CD4-positive, alpha-beta T cell (primary cell): ENCODE data around the gene THOP1. TPM values are rescaled to one million over a fixed set of nuclear protein-coding genes. Genes with fewer than 3 reads are reported as not detected.

ENCODE experiments used
- ATAC-seq: fragments of 200-7000 bp; cut with Tn5 transposase; one replicate; pipeline ENCODE4 v1.10.0; 2022; ENCODE audit warnings: mild to moderate bottlenecking; ENCODE audit not compliant: poor library complexity
- CTCF ChIA-PET: fragments of 350-600 bp; sonication (Branson Sonifier 250); formaldehyde crosslinking; loops from one replicate; lab custom pipeline; 2021; ENCODE audit warnings: antibody characterized with exemption, inconsistent platforms; lab: Charles Lee
- POLR2A ChIA-PET: fragments of 350-600 bp; sonication (Branson Sonifier 250); formaldehyde crosslinking; loops from one replicate; lab custom pipeline; 2021; ENCODE audit warnings: antibody characterized with exemption, inconsistent platforms; lab: Charles Lee
- DNase-seq, 14 experiments: peaks; one replicate each; pipeline ENCODE4 v3.0.0-alpha.2; 2013 to 2020; ENCODE audit warnings: mixed read lengths in 2 of 14
- H3K27ac ChIP-seq, 2 donors: one replicate each; pipeline versions ENCODE4 v1.5.1 to v1.7.0; 2013; ENCODE audit warnings: low read length in 2 of 2, low read depth in 1 of 2, mild to moderate bottlenecking in 1 of 2
- H3K27me3 ChIP-seq, 2 experiments: 1 replicate in 1 of 2; 2 replicates in 1 of 2; pipeline versions ENCODE4 v1.6.1 to v1.7.0; 2013; ENCODE audit warnings: low read length in 2 of 2, control low read depth in 1 of 2, mild to moderate bottlenecking in 1 of 2, moderate library complexity in 1 of 2; ENCODE audit not compliant: insufficient read depth in 2 of 2, control insufficient read depth in 1 of 2
- H3K36me3 ChIP-seq: one replicate; pipeline ENCODE4 v1.6.1; 2013; ENCODE audit warnings: low read length, control low read depth; ENCODE audit not compliant: insufficient read depth
- H3K4me1 ChIP-seq: one replicate; pipeline ENCODE4 v1.6.1; 2013; ENCODE audit warnings: low read length, control low read depth; ENCODE audit not compliant: insufficient read depth
- H3K4me3 ChIP-seq: one replicate; pipeline ENCODE4 v1.5.1; 2013; ENCODE audit warnings: mild to moderate bottlenecking, low read length, moderate library complexity
- H3K9me3 ChIP-seq, 2 experiments: 1 replicate in 1 of 2; 2 replicates in 1 of 2; pipeline versions ENCODE4 v1.6.1 to v1.7.0; 2013; ENCODE audit warnings: low read length in 2 of 2, mild to moderate bottlenecking in 2 of 2, control low read depth in 1 of 2, moderate library complexity in 1 of 2; ENCODE audit not compliant: control insufficient read depth in 1 of 2, insufficient read depth in 1 of 2
- H3K27ac Mint-ChIP-seq: one replicate; pipeline ENCODE4 v1.8.0; 2020; ENCODE audit warnings: mixed read lengths
- H3K27me3 Mint-ChIP-seq: one replicate; pipeline ENCODE4 v1.8.0; 2021; ENCODE audit warnings: mixed read lengths
- H3K36me3 Mint-ChIP-seq: one replicate; pipeline ENCODE4 v1.8.0; 2021; ENCODE audit warnings: low read depth, mixed read lengths
- H3K4me1 Mint-ChIP-seq: one replicate; pipeline ENCODE4 v1.8.0; 2021; ENCODE audit warnings: low read depth, mixed read lengths
- H3K4me3 Mint-ChIP-seq: one replicate; pipeline ENCODE4 v1.8.0; 2020; ENCODE audit warnings: mild to moderate bottlenecking, mixed read lengths
- H3K9me3 Mint-ChIP-seq: one replicate; pipeline ENCODE4 v1.8.0; 2020; ENCODE audit warnings: mixed read lengths
- intact Hi-C, 2 experiments: fragments of 100-400 bp; cut with DNase I in 1 of 2; cut with micrococcal nuclease in 1 of 2; formaldehyde crosslinking; loops; one replicate each; pipeline versions ENCODE4 v1.15.1 to v1.9.0; 2023 to 2025; cut with DNase I, micrococcal nuclease
- total RNA-seq, 174 experiments: library from RNA in 2 of 174; stranded (reverse) in 2 of 174; gene quantifications; one replicate each; pipeline ENCODE4 v1.2.3 and lab custom pipeline; 2021 to 2026
- TF ChIP-seq, protein P1 (sequence below): fragments of 200-600 bp; IDR thresholded peaks from one replicate; pipeline ENCODE4 v1.8.0; 2022; ENCODE audit warnings: antibody characterized with exemption, mild to moderate bottlenecking

Gene THOP1
- total RNA-seq, 2 experiments from 2014 or later, result 26.6 to 27.3 TPM

DNA sequence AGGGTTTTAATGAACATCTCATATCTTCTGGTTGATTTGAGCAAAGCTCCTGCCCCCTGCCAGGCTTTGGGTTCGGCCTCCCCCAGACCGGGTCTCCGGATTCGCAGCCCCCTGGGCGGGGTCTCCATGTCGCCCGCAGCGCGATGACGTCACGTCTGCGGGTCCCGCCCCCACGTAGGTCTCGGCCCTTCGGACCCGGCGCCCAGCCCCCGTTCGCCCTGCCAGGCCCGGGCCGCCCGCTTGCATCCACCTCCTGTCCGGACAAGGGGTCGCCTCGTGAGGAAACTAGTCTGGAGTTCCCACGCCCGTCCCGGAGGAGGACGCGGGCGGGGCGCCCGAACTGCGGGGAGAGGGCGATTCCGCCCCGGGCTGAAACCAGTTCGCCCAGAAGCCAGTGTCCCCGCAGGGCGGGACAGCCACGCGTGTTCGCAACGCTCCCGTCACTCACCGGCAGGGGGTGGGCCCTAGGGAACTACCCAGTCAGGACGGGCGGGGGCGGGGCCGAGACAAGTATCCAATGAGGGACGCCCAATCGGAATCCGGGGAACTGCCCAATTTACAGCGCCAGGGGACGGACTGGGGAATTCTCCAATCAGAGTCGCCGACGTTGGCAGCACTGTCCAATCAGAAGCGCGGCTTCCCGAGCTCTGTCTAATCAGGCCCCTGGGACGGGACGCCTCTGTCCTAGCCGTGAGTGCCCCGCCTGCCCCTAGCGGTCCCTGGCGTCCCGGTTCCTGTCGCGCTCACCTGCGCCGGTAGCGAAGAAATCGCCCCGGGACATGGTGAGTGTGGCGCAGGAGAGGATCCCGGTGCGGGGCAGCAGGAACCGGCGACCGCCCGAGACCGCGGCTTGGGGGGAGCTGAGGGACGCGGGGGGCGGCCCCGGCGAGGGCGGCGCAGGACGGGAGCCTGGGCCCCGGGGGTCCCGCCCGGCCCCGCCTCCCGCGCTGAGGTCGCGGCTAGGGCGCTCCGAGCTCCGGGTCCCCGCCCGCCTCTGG, 55.8 kb downstream of the THOP1 start, which contains the start of gene ZNF555:
ZNF555 (plus strand) TSS at position 682 of the 998 bp plus-strand sequence; CDS start at position 780, 98 bp downstream.
- DNase-seq (peak; percentile 97 to 100 (median 98)), ATAC-seq (peak; percentile 97)
- H3K27ac Mint-ChIP-seq, result peak within 1 kb of the TSS; percentile 91
- H3K9me3 ChIP-seq, result peaks cover 14 to 37% of the 10 kb centered on the region in 2 experiments
- ChIA-PET CTCF (interaction anchor here (0.6 to 2.1 kb wide), 11 partner anchors 9 to 144 kb away, joined by 3 to 11 read pairs (median 4); partner anchors contain the start of genes SGTA and ZNF554), POLR2A (interaction anchor here (0.6 to 2.3 kb wide), 13 partner anchors 10 to 139 kb away, joined by 3 to 12 read pairs (median 4); partner anchors contain the start of genes GNG7, SGTA, THOP1 and ZNF554)
- H3K4me1 Mint-ChIP-seq, result peaks cover 25% of the 10 kb centered on the region
- intact Hi-C loops, result loop anchor here (1.0 to 5.0 kb wide), 4 partner anchors 15 to 61 kb away; partner anchors contain the start of genes THOP1 (in 1 of the 2) and ZNF57 (in 1 of the 2)
- peak within 1 kb of the TSS; percentile 100 for H3K4me3 Mint-ChIP-seq
- peaks cover 21% of the 10 kb centered on the region for H3K4me1 ChIP-seq
- TF ChIP-seq, protein P1, sequence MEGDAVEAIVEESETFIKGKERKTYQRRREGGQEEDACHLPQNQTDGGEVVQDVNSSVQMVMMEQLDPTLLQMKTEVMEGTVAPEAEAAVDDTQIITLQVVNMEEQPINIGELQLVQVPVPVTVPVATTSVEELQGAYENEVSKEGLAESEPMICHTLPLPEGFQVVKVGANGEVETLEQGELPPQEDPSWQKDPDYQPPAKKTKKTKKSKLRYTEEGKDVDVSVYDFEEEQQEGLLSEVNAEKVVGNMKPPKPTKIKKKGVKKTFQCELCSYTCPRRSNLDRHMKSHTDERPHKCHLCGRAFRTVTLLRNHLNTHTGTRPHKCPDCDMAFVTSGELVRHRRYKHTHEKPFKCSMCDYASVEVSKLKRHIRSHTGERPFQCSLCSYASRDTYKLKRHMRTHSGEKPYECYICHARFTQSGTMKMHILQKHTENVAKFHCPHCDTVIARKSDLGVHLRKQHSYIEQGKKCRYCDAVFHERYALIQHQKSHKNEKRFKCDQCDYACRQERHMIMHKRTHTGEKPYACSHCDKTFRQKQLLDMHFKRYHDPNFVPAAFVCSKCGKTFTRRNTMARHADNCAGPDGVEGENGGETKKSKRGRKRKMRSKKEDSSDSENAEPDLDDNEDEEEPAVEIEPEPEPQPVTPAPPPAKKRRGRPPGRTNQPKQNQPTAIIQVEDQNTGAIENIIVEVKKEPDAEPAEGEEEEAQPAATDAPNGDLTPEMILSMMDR, result peak; percentile 74
- H3K36me3 Mint-ChIP-seq, result peaks cover 45% of the 10 kb centered on the region
- no peaks in the 10 kb centered on the region for H3K36me3 ChIP-seq
- H3K9me3 Mint-ChIP-seq, result peaks cover 7% of the 10 kb centered on the region
- H3K4me3 ChIP-seq, result peak within 1 kb of the TSS; percentile 69
- H3K27me3 Mint-ChIP-seq, result no peaks in the 10 kb centered on the region
- no peaks in the 10 kb centered on the region for H3K27me3 ChIP-seq
- peak within 1 kb of the TSS; percentile 58 to 60 for H3K27ac ChIP-seq

DNA sequence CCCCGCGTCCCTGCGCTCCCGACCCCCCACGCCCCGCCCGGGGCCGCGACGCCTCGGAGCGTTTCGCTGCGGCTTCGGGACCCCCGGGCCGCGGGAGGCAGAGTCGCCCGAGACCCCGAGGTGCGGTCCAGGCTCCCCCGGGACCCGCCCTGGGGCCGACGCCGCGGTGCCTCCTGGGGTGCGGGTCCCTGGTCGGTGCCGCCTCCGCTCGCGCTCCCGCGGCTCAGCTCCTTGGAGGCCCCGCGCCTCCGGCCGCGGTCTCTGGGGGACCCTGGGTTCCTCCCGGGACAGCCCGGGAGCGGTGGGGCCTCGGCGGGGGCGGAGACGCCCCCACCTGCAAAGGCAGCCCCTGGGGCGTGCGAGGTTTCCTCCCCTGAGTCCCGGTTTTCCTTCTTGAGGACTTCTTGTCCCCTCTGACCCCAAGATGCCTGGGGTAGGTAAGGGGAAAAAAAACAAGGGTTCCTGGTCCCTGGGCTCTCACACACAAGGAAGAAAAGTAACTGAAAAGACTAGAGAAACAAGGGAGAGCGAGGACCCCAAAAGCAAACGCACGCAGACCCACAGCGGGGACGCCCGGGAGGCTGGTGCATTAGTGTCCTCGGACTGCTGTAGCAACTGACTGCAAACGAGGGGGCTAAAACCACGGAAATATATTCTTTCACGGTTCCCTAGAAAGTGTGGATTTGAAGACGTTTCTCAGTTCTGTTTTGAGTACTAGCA, 56.7 kb downstream of the THOP1 start:
- DNase-seq, result peak in 2 of 14 experiments; percentile 5 to 23
- H3K4me1 ChIP-seq, result peaks cover 21% of the 10 kb centered on the region
- no peaks in the 10 kb centered on the region for H3K36me3 ChIP-seq
- no peak overlapping the region for H3K27ac Mint-ChIP-seq
- H3K27me3 ChIP-seq, result no peaks in the 10 kb centered on the region
- H3K36me3 Mint-ChIP-seq, result peaks cover 45% of the 10 kb centered on the region
- ChIA-PET CTCF (interaction anchor here (1.0 to 2.1 kb wide), 9 partner anchors 8 to 109 kb away, joined by 3 to 11 read pairs (median 4); partner anchors contain the start of genes SGTA and ZNF554), POLR2A (interaction anchor here (1.0 to 2.3 kb wide), 11 partner anchors 9 to 59 kb away, joined by 3 to 12 read pairs (median 6); partner anchors contain the start of genes SGTA, THOP1, ZNF554 and ZNF556)
- TF ChIP-seq, protein P1, result no peak
- peak overlapping the region; percentile 53 for H3K4me3 ChIP-seq
- peak overlapping the region; percentile 83 for H3K4me3 Mint-ChIP-seq
- intact Hi-C loops, result loop anchor here (1.0 to 5.0 kb wide), 4 partner anchors 14 to 60 kb away; partner anchors contain the start of genes THOP1 (in 1 of the 2) and ZNF57 (in 1 of the 2)
- peaks cover 5 to 32% of the 10 kb centered on the region in 2 experiments for H3K9me3 ChIP-seq
- peaks cover 25% of the 10 kb centered on the region for H3K4me1 Mint-ChIP-seq
- no peaks in the 10 kb centered on the region for H3K27me3 Mint-ChIP-seq
- no peaks in the 10 kb centered on the region for H3K9me3 Mint-ChIP-seq
- ATAC-seq, result no peak
- no peak overlapping the region for H3K27ac ChIP-seq

DNA sequence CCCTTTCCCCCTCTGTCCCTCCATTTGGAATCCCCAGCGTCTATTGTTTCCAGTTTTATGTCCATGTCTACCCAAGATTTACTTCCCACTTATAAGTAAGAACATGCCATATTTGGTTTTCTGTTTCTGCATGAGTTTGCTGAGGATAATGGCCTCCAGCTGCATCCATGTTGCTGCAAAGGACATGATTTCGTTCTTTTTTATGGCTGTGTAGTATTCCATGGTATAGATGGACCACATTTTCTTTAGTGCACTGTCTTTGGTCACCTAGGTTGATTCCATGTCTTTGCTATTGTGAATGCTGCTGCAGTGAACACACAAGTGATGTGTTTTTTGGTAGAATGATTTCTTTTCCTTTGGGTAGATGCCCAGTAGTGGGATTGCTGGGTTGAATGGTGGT, 59.8 kb downstream of the THOP1 start:
- ChIA-PET CTCF (no interaction called here), POLR2A (no interaction called here)
- DNase-seq, result no peak
- Mint-ChIP-seq H3K27ac (no peak overlapping the region), H3K4me3 (no peak overlapping the region), H3K4me1 (peaks cover 30% of the 10 kb centered on the region), H3K27me3 (no peaks in the 10 kb centered on the region), H3K36me3 (peaks cover 61% of the 10 kb centered on the region), H3K9me3 (no peaks in the 10 kb centered on the region)
- peaks cover 1 to 13% of the 10 kb centered on the region in 2 experiments for H3K9me3 ChIP-seq
- no peak overlapping the region for H3K27ac ChIP-seq
- H3K36me3 ChIP-seq, result no peaks in the 10 kb centered on the region
- peaks cover 26% of the 10 kb centered on the region for H3K4me1 ChIP-seq
- no peak overlapping the region for H3K4me3 ChIP-seq
- H3K27me3 ChIP-seq, result no peaks in the 10 kb centered on the region
- intact Hi-C loops, result no loop called here
- TF ChIP-seq, protein P1, result no peak
- no peak for ATAC-seq
